ENCODE data around the gene ITPR3. TPM values are rescaled to one million over a fixed set of nuclear protein-coding genes. Genes with fewer than 3 reads are reported as not detected.

The ITPR3 gene
- total RNA-seq, 2 donors from 2014 or later, result 17.5 to 25.9 TPM

GRCh38 chr6:33683576-33684427 is 62.7 kb downstream of the ITPR3 start:
- H3K27ac ChIP-seq, result no peak overlapping the region
- no peak for TF ChIP-seq CTCF (IDR thresholded peaks at IDR 0.05)
- TF ChIP-seq POLR2A (IDR thresholded peaks at IDR 0.05), result no peak
- ATAC-seq (no peak), DNase-seq (no peak)
- no peak overlapping the region for H3K4me3 ChIP-seq
- 80 to 93% methylated on average over 10 to 19 of the region's 19 CpGs for WGBS, 2 donors
- intact Hi-C loops (cut with DNase I), result no loop called here
- H3K9me3 ChIP-seq, result no peaks in the 10 kb centered on the region
- no peaks in the 10 kb centered on the region for H3K27me3 ChIP-seq
- peaks cover 0 to 15% of the 10 kb centered on the region in 2 donors for H3K36me3 ChIP-seq (replicated peaks in 1 of 2; ENCODE audit: insufficient read depth in 1 of 2, low read depth in 2 of 2)
- H3K4me1 ChIP-seq, result no peaks in the 10 kb centered on the region

- no peaks in the 10 kb centered on the region for H3K9me3 ChIP-seq
- no peak overlapping the region for H3K27ac ChIP-seq
- H3K36me3 ChIP-seq (replicated peaks in 1 of 2; ENCODE audit: insufficient read depth in 1 of 2, low read depth in 2 of 2), result peaks cover 0 to 14% of the 10 kb centered on the region in 2 donors
- H3K4me1 ChIP-seq, result no peaks in the 10 kb centered on the region
- intact Hi-C loops (cut with DNase I), result no loop called here
- ATAC-seq, result no peak
- no peak overlapping the region for H3K4me3 ChIP-seq
- no peak for DNase-seq
- no peaks in the 10 kb centered on the region for H3K27me3 ChIP-seq
- TF ChIP-seq CTCF (IDR thresholded peaks at IDR 0.05) (no peak), POLR2A (IDR thresholded peaks at IDR 0.05) (no peak)
- WGBS, 2 donors, result 88 to 91% methylated on average over 15 of the region's 16 CpGs
Observed at GRCh38 chr6:33684428-33684896, 63.3 kb downstream of the ITPR3 start.

- Histone ChIP-seq H3K9me3 (no peaks in the 10 kb centered on the region), H3K27me3 (no peaks in the 10 kb centered on the region), H3K4me3 (no peak overlapping the region), H3K4me1 (no peaks in the 10 kb centered on the region), H3K27ac (no peak overlapping the region), H3K36me3 (replicated peaks in 1 of 2; ENCODE audit: insufficient read depth in 1 of 2, low read depth in 2 of 2) (peaks cover 0 to 12% of the 10 kb centered on the region in 2 donors)
- 91 to 98% methylated on average over 7 of the region's 7 CpGs for WGBS, 2 donors
- DNase-seq (no peak), ATAC-seq (no peak)
- no peak for TF ChIP-seq CTCF (IDR thresholded peaks at IDR 0.05)
- TF ChIP-seq POLR2A (IDR thresholded peaks at IDR 0.05), result no peak
- intact Hi-C loops (cut with DNase I), result no loop called here
Observed at GRCh38 chr6:33684983-33685382, 63.9 kb downstream of the ITPR3 start.

GRCh38 chr6:33685411-33686224 is 64.5 kb downstream of the ITPR3 start:
- Histone ChIP-seq H3K4me1 (no peaks in the 10 kb centered on the region), H3K4me3 (no peak overlapping the region), H3K9me3 (no peaks in the 10 kb centered on the region), H3K27ac (no peak overlapping the region), H3K36me3 (replicated peaks in 1 of 2; ENCODE audit: insufficient read depth in 1 of 2, low read depth in 2 of 2) (peaks cover 0 to 12% of the 10 kb centered on the region in 2 donors), H3K27me3 (no peaks in the 10 kb centered on the region)
- 87 to 95% methylated on average over 11 to 38 of the region's 38 CpGs for WGBS, 2 donors
- intact Hi-C loops (cut with DNase I), result no loop called here
- DNase-seq (no peak), ATAC-seq (no peak)
- no peak for TF ChIP-seq POLR2A (IDR thresholded peaks at IDR 0.05)

GRCh38 chr6:33686225-33686924 is 65.3 kb downstream of the ITPR3 start:
- Histone ChIP-seq H3K4me1 (no peaks in the 10 kb centered on the region), H3K36me3 (replicated peaks in 1 of 2; ENCODE audit: insufficient read depth in 1 of 2, low read depth in 2 of 2) (peaks cover 0 to 12% of the 10 kb centered on the region in 2 donors), H3K9me3 (no peaks in the 10 kb centered on the region), H3K27ac (no peak overlapping the region), H3K27me3 (no peaks in the 10 kb centered on the region), H3K4me3 (no peak overlapping the region)
- intact Hi-C loops (cut with DNase I), result no loop called here
- 67 to 75% methylated on average over 3 to 6 of the region's 6 CpGs for WGBS, 2 donors
- ATAC-seq, result no peak
- no peak for TF ChIP-seq POLR2A (IDR thresholded peaks at IDR 0.05)
- TF ChIP-seq CTCF (IDR thresholded peaks at IDR 0.05), result no peak
- no peak for DNase-seq
